Osteoblast (primary cell): ENCODE data around the gene ZBTB48. TPM values are rescaled to one million over a fixed set of nuclear protein-coding genes. Genes with fewer than 3 reads are reported as not detected.

ENCODE experiments used
- DNase-seq: peaks from one replicate; pipeline ENCODE4 v3.0.0; 2011; ENCODE audit warnings: low spot score, mixed read lengths; ENCODE audit not compliant: insufficient read length; ENCODE audit errors: missing footprints
- H2AFZ ChIP-seq: 2 replicates; pipeline ENCODE4 v1.6.0; 2011; ENCODE audit warnings: mild to moderate bottlenecking, low read length
- H3K27ac ChIP-seq: 2 replicates; pipeline ENCODE4 v1.5.1; 2011; ENCODE audit warnings: mild to moderate bottlenecking, low read depth, low read length, moderate library complexity
- H3K27me3 ChIP-seq: 2 replicates; pipeline ENCODE4 v1.6.0; 2012; ENCODE audit warnings: mild to moderate bottlenecking, control low read depth, inconsistent platforms, low read length, moderate library complexity; ENCODE audit not compliant: insufficient read depth
- H3K36me3 ChIP-seq: 2 replicates; pipeline ENCODE4 v1.5.1; 2011; ENCODE audit warnings: mild to moderate bottlenecking, low read length, control low read depth, moderate library complexity; ENCODE audit not compliant: insufficient read depth
- H3K4me1 ChIP-seq: 2 replicates; pipeline ENCODE4 v1.5.1; 2011; ENCODE audit warnings: mild to moderate bottlenecking, low read length, control low read depth, moderate library complexity; ENCODE audit not compliant: insufficient read depth
- H3K4me2 ChIP-seq: 2 replicates; pipeline ENCODE4 v1.6.0; 2011; ENCODE audit warnings: mild to moderate bottlenecking, low read length; ENCODE audit not compliant: insufficient read depth
- H3K4me3 ChIP-seq: fragments of 200-600 bp; sonication (generic); 3 replicates; pipeline ENCODE4 v1.5.1; 2012; ENCODE audit warnings: mild to moderate bottlenecking, low read length, inconsistent platforms; ENCODE audit not compliant: insufficient read depth
- H3K79me2 ChIP-seq: 2 replicates; pipeline ENCODE4 v1.6.0; 2012; ENCODE audit warnings: mild to moderate bottlenecking, low read length, control low read depth, inconsistent platforms; ENCODE audit not compliant: insufficient read depth
- H3K9me3 ChIP-seq: 2 replicates; pipeline ENCODE4 v1.5.1; 2011; ENCODE audit warnings: low read depth, low read length, control low read depth
- H4K20me1 ChIP-seq: 2 replicates; pipeline ENCODE4 v1.6.0; 2012; ENCODE audit warnings: mild to moderate bottlenecking, low read length, control low read depth; ENCODE audit not compliant: insufficient read depth
- CTCF ChIP-seq: IDR thresholded peaks from 2 replicates; pipeline ENCODE4 v1.5.1; 2011; ENCODE audit warnings: mild to moderate bottlenecking, low read depth, low read length, moderate library complexity; ENCODE audit errors: extremely low read depth
- total RNA-seq: library from RNA; depleted of rRNA; stranded (reverse); fragments of >200 nt; gene quantifications from 2 replicates; pipeline ENCODE4 v1.2.3, GENCODE V29; 2012

Gene ZBTB48
- total RNA-seq, 1 donor = 14.5 TPM

GRCh38 chr1:6593810-6594209 lies 14.0 kb downstream of the ZBTB48 start:
- Histone ChIP-seq H3K4me3 (no peak overlapping the region), H3K79me2 (peaks cover 82% of the 10 kb centered on the region), H3K27me3 (no peaks in the 10 kb centered on the region), H3K9me3 (no peaks in the 10 kb centered on the region), H3K4me2 (no peak overlapping the region), H3K4me1 (no peaks in the 10 kb centered on the region), H4K20me1 (peaks cover 74% of the 10 kb centered on the region), H3K36me3 (peaks cover 86% of the 10 kb centered on the region), H2AFZ (no peak overlapping the region), H3K27ac (no peak overlapping the region)
- no peak for TF ChIP-seq CTCF
- DNase-seq = peak; percentile 36

- peaks cover 12% of the 10 kb centered on the region for H3K4me1 ChIP-seq
- DNase-seq = peak; percentile 80
- no peaks in the 10 kb centered on the region for H3K27me3 ChIP-seq
- no peak overlapping the region for H3K4me2 ChIP-seq
- H3K79me2 ChIP-seq = peaks cover 92% of the 10 kb centered on the region
- H3K4me3 ChIP-seq = no peak overlapping the region
- H3K9me3 ChIP-seq = no peaks in the 10 kb centered on the region
- H3K36me3 ChIP-seq = peaks cover 80% of the 10 kb centered on the region
- H4K20me1 ChIP-seq = peaks cover 85% of the 10 kb centered on the region
- no peak for TF ChIP-seq CTCF
- no peak overlapping the region for H2AFZ ChIP-seq
- H3K27ac ChIP-seq = no peak overlapping the region
Observed at GRCh38 chr1:6594977-6595740, 15.4 kb downstream of the ZBTB48 start.

- no peak for TF ChIP-seq CTCF
- Histone ChIP-seq H2AFZ (no peak overlapping the region), H4K20me1 (peaks cover 83% of the 10 kb centered on the region), H3K79me2 (peaks cover 94% of the 10 kb centered on the region), H3K27me3 (no peaks in the 10 kb centered on the region), H3K27ac (no peak overlapping the region), H3K4me1 (peaks cover 17% of the 10 kb centered on the region), H3K4me2 (no peak overlapping the region), H3K9me3 (no peaks in the 10 kb centered on the region), H3K36me3 (peaks cover 76% of the 10 kb centered on the region), H3K4me3 (no peak overlapping the region)
- DNase-seq = peak; percentile 80
Observed at GRCh38 chr1:6596351-6596750, 16.6 kb downstream of the ZBTB48 start.

GRCh38 chr1:6596886-6597776 lies 17.3 kb downstream of the ZBTB48 start:
- Histone ChIP-seq H3K4me3 (no peak overlapping the region), H3K79me2 (peaks cover 94% of the 10 kb centered on the region), H2AFZ (no peak overlapping the region), H3K4me2 (no peak overlapping the region), H3K27me3 (no peaks in the 10 kb centered on the region), H3K36me3 (peaks cover 71% of the 10 kb centered on the region), H3K9me3 (no peaks in the 10 kb centered on the region), H3K27ac (peak overlapping the region; percentile 10), H3K4me1 (peaks cover 17% of the 10 kb centered on the region), H4K20me1 (peaks cover 85% of the 10 kb centered on the region)
- no peak for TF ChIP-seq CTCF
- DNase-seq = peak; percentile 74
